COLO829 (cell line): ENCODE data around the gene NEDD4L.
"Not testable (repeated sequence)": the region's sequence is repeated elsewhere in the genome, so short reads cannot be mapped to it uniquely, and the experiment has no call there.

Experiments used
- DNase-seq: peaks from one replicate; pipeline ENCODE4 v3.0.0; 2012; ENCODE audit warnings: low spot score

Gene NEDD4L

DNA sequence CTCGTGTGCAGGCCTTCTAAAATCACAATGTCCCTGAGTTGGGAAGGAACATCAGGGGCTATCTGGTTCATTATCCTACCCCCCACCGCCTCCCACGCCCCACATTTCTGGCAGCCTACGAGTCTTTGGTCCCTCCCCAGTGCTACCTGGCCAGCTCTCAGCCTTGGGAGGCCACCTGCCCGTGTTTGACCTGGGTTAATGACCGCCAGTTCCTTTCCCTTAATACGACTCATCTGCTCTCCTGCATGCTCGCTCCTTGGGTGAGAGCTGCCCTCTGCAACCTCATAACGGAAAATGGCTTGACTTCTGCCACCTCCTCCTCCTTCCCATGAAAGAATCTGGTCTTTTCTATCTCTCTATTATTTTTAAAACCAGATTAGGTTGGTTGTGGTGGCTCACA, 112.5 kb downstream of the NEDD4L start:
- DNase-seq = no peak

DNA sequence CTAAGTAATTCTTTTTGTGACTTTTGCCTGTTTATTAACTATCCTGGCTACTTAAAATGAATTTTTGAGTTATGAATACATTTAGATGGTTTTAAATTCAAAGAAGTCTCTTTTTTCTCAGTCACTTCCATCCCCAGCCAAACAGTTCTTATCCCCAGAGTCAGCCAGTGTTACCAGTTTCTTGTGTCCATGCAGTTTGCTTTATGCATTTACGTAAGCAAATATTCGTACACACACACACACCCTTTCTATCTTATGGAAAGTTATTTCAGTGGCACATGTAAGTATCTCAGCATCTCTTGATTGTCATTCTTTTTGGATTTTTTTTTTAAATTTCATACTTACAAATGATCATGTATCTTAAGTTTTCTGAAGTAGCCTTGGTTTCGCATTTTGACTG, 113.2 kb downstream of the NEDD4L start:
- no peak for DNase-seq

DNA sequence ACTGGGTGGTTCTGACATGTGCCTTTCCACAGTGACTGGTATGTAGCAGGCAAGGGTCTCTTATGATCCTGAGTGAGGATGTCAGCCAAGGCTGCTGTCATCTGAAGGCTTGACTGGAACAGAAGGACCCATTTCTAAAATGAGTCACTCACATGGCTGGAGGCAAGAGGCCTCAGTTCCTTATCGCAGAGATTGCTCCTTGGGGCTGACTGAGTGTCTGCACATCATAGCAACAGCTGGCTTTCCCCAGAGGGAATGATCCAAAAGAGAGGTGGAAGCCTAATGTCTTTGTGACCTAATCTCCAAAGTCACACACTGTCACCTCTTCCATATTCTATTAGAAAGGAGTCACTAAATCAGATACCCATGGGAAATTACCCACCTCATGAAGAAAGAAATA, 114.0 kb downstream of the NEDD4L start:
- no peak for DNase-seq

GRCh38 chr18:58158459-58158858, 114.4 kb downstream of the NEDD4L start:
- no peak for DNase-seq

- DNase-seq = no peak
These were observed 117.6 kb downstream of the NEDD4L start for GRCh38 chr18:58161659-58162058.

DNA sequence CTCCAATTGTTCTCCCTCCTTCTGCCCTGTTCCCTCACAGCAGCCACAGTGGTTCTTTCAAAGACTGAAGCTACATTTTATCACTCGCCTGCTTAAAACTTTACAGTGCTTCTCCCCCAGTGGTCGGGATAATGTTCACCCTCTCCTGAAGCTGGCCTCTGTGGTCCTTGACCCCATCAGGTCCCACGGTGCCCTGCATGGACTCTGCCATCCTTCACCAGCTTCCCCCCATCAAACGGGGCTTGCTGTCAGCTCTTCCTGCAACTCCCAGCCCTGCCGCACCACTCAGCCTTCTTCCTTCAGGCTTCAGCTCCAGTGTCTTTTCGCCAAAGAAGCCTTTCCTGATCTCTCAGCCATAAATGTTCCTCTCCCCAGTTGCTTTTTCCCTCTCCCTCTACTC, 118.1 kb downstream of the NEDD4L start:
- DNase-seq = no peak

GRCh38 chr18:58163004-58163590, 119.1 kb downstream of the NEDD4L start:
- no peak for DNase-seq

GRCh38 chr18:58166278-58166844, 122.3 kb downstream of the NEDD4L start:
- DNase-seq = no peak

- no peak for DNase-seq
These were observed 123.0 kb downstream of the NEDD4L start for GRCh38 chr18:58167073-58167472.

DNA sequence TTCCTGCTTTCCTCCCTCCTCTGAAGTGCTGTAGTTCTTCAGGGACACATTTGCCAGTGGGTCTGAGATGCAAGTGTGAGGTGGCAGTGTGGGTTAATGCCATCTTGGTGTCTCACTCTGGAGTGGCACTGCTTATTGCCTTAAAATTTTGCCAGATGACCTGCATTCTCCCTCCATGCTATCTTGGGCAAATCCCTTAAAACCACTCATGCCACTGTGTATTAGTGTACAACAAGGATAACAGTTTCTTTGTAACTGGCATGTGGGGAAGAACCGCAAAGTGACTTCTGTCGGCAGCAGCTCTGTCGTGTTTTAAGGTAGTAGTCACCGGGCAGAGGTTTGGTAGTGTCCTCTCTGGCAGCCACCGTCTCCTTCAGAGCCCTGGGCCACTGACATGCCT, 124.2 kb downstream of the NEDD4L start:
- DNase-seq = no peak

- peak; percentile 23 for DNase-seq
These were observed 125.0 kb downstream of the NEDD4L start for GRCh38 chr18:58168993-58169392.

- no peak for DNase-seq
These were observed 125.4 kb downstream of the NEDD4L start for GRCh38 chr18:58169472-58169871.

- not testable (repeated sequence) for DNase-seq
These were observed 126.0 kb downstream of the NEDD4L start for GRCh38 chr18:58170036-58170435.

DNA sequence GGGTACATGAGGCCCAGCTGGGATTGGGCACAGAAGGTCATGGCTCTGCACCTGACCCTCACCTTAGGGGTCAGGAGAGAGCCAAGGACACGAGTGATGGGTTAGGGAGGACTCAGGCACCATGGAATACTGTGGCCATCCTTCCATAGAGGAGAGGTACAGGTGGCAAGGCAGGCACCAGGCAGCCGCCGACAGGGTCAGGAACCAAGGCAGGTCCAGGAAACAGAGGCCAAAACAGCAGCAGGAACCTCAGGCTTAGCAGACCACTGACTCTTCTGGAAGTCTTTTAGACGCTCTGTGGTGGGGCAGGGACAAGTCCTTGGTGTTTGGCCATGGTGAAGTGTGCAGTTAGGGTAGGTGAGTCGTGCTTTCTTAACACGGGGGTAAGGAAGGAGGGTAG, 128.0 kb downstream of the NEDD4L start:
- no peak for DNase-seq

- no peak for DNase-seq
These were observed 130.3 kb downstream of the NEDD4L start for GRCh38 chr18:58174285-58174684.

- DNase-seq = no peak
These were observed 131.2 kb downstream of the NEDD4L start for GRCh38 chr18:58175122-58175785.

DNA sequence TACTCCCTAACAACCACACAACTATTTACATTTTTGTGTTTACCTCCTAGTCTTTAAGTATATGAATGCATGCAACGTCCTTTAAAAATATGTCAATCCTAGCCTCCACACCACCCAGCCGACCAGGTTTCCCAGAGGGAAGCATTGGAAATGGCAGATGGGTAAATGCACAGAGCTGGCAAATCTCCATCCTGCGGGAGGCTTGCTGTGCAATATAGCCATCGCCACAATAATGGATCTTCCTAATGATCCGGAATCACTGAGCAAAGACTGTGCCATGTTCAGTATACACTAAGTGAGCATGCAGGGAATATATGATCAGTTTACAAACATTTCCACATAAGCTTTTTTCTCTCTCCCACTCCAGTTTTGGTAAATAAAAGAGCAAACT, 131.8 kb downstream of the NEDD4L start:
- no peak for DNase-seq

- peak; percentile 54 for DNase-seq
These were observed 133.1 kb downstream of the NEDD4L start for GRCh38 chr18:58177004-58177717.

- peak; percentile 87 for DNase-seq
These were observed 134.0 kb downstream of the NEDD4L start for GRCh38 chr18:58177896-58178470.

- DNase-seq = no peak
These were observed 134.5 kb downstream of the NEDD4L start for GRCh38 chr18:58178511-58178910.

DNA sequence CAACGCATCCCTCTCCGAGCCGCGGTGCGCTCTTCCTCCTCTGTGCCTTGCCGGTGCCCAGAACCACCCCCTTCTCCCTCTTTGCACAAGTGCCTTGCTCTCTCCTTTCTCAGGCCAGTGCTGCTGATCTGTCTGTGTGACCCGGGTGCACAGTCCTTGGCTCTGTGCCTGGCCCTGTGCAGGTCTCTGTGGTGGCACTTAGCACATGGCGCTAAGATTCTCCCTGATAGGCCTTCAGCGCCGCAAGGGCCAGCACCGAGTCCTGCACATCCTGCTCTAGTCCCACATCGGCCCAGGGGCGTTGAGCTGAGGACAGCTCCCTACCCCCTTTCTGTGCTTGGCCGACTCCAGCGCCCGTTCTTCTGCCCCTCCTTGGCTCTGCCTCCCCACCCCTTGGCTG, 136.1 kb downstream of the NEDD4L start:
- DNase-seq = no peak

DNA sequence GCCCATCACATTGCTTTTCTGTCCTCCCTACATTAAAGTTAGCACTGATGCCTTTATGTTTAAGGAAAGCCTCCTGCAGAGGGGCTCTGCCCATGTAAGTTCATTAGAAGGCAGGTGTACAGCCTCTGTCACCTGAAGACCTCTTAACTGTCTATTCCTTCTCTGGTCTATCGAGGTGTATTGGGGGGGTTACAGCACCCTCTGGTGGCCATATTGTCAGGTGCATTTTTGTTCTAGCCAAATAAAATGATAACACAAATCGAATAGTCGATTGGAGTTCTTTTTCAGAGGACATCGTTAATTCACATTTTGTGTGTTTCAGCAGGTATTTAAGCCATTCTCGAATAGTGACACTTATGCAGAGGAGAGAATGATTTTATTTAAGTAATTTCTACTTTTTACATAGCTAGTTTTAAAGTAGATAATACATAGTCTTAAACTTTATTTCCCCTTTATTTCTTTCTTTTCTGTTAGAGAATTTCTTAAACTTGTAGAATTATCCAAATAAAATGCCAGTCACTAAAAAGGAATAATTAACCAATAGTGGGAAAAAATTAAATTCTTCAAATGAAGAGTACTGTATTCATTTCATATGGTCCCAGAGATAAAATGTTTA, 136.8 kb downstream of the NEDD4L start:
- peak; percentile 58 for DNase-seq
